Muscle layer of duodenum (tissue), 2 donors: ENCODE measurements around the gene PIEZO2.

ENCODE experiments used
- H3K27ac ChIP-seq: one replicate; pipeline ENCODE4 v1.7.0; 2013; ENCODE audit warnings: mild to moderate bottlenecking, low read length
- H3K27me3 ChIP-seq: one replicate; pipeline ENCODE4 v1.7.0; 2013; ENCODE audit warnings: low read depth, mild to moderate bottlenecking, control low read depth, low read length
- H3K36me3 ChIP-seq, 2 donors: one replicate each; pipeline ENCODE4 v1.7.0; 2013; ENCODE audit warnings: low read length in 2 of 2, control low read depth in 1 of 2, mild to moderate bottlenecking in 1 of 2; ENCODE audit not compliant: insufficient read depth in 2 of 2, control insufficient read depth in 1 of 2
- H3K4me1 ChIP-seq, 2 donors: one replicate each; pipeline ENCODE4 v1.7.0; 2013; ENCODE audit warnings: low read length in 2 of 2, mild to moderate bottlenecking in 2 of 2, control low read depth in 1 of 2, moderate library complexity in 1 of 2; ENCODE audit not compliant: insufficient read depth in 2 of 2, control insufficient read depth in 1 of 2
- H3K4me3 ChIP-seq, 2 donors: one replicate each; pipeline ENCODE4 v1.7.0; 2013; ENCODE audit warnings: low read length in 2 of 2, low read depth in 1 of 2, mild to moderate bottlenecking in 1 of 2
- H3K9me3 ChIP-seq, 2 donors: one replicate each; pipeline ENCODE4 v1.7.0; 2013; ENCODE audit warnings: low read length in 2 of 2, control low read depth in 1 of 2, mild to moderate bottlenecking in 1 of 2; ENCODE audit not compliant: control insufficient read depth in 1 of 2
- donor health status: healthy.

PIEZO2 gene

DNA sequence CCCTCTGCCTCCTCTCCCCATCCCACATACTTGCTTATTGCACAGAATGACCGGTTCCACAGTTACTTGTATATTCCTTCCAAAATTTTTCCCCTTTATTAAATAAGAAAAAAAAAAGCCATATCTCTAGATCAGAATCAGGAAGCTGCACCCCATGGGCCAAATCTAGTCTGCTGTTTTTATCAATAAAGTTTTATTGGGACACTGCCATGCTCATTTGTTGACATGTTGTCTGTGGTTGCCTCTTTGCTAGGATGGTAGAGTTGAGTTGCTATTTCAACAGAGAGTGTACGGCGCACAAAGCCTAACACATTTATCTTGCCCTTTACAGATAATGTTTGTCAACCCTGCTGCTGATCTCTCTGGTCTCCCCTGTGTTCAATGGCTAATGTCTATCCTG is 15.8 kb upstream of the PIEZO2 start:
- no peaks in the 10 kb centered on the region for H3K36me3 ChIP-seq
- H3K9me3 ChIP-seq, result no peaks in the 10 kb centered on the region
- no peak overlapping the region for H3K27ac ChIP-seq
- H3K4me3 ChIP-seq, result no peak overlapping the region
- peaks cover 3% of the 10 kb centered on the region for H3K27me3 ChIP-seq
- H3K4me1 ChIP-seq, result no peaks in the 10 kb centered on the region

DNA sequence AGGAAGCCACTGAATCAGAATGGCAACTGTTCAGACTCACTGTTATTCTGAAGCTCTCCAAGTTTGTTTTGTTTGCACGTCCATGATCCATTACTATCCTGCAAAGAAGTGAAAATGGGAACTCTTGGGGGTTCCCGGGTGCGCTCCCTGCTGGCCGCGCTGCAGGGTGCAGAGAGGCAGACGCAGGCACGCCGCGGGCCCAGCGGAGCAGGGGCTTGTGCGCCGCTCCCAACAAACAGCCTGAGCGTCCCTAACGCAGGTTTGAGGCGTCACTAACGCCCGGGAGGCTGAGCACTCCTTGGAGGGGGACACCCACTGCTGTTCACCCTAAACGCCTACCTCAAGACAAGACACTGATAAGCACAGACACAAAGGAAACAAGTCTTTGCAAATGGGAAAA is 14.3 kb upstream of the PIEZO2 start:
- Histone ChIP-seq H3K27me3 (peaks cover 3% of the 10 kb centered on the region), H3K4me3 (no peak overlapping the region), H3K4me1 (no peaks in the 10 kb centered on the region), H3K9me3 (no peaks in the 10 kb centered on the region), H3K27ac (no peak overlapping the region), H3K36me3 (no peaks in the 10 kb centered on the region)

DNA sequence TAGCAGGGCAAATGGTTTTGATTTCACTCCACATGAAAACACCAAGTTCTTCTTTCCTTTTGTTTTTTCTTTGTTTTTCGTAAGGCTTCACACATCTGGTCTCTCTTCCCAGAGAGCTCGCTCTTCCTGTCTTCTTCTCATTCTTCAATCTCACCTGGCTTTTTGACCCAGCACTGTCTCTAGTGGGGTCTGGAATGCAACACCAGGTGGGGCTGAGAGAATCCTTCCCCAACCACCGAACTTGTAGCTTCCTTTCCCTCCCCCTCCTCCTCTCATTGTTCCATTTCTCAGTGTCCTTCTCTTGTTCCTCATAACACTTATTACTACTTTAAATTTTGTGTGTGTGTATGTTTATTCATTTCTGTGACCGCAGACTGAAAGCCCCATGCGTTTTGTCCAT is 13.5 kb upstream of the PIEZO2 start:
- H3K27ac ChIP-seq, result no peak overlapping the region
- H3K4me1 ChIP-seq, result no peaks in the 10 kb centered on the region
- no peak overlapping the region for H3K4me3 ChIP-seq
- H3K27me3 ChIP-seq, result peaks cover 3% of the 10 kb centered on the region
- H3K9me3 ChIP-seq, result no peaks in the 10 kb centered on the region
- no peaks in the 10 kb centered on the region for H3K36me3 ChIP-seq

DNA sequence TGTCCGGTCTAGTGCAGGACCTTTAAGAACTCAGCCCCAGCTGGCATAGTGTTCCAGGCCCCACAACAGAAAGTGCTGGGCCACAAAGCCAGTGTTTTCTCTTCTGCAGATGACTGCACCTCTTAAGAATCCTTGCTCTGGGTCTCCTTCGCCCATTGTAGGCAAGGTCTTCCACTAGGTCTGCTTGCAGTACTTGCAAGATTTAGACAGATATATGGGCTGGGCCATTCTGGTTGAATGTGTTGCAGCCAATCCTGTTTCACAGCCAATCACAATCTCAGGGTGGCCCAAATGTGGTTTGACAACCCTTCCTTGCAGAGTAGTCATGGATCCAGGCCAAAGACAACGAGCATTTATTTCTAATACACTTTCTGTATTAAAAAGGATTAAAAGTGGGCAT is 13.1 kb upstream of the PIEZO2 start:
- Histone ChIP-seq H3K4me1 (no peaks in the 10 kb centered on the region), H3K4me3 (no peak overlapping the region), H3K27ac (no peak overlapping the region), H3K36me3 (no peaks in the 10 kb centered on the region), H3K27me3 (peaks cover 3% of the 10 kb centered on the region), H3K9me3 (no peaks in the 10 kb centered on the region)

DNA sequence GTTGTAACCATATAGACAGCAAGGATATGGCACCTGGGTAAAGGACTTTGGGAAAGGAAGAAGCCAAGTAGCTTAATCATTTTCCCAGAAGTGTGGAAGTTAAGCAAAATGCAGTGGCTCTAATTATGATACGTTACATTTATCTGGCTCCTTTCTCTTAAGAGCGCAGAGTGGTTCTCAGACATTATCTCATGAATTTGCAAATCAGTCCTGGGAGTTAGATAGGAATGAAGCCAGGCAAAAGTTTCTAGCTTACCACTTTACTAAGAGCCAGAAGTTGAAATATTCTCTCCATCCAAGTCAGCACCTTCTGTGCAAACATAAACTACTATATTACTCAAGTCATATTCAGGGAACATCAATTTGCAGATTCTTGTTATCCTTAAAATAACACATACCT is 10.9 kb upstream of the PIEZO2 start:
- Histone ChIP-seq H3K4me3 (no peak overlapping the region), H3K27ac (no peak overlapping the region), H3K9me3 (no peaks in the 10 kb centered on the region), H3K4me1 (no peaks in the 10 kb centered on the region), H3K27me3 (peaks cover under 1% of the 10 kb centered on the region), H3K36me3 (no peaks in the 10 kb centered on the region)

DNA sequence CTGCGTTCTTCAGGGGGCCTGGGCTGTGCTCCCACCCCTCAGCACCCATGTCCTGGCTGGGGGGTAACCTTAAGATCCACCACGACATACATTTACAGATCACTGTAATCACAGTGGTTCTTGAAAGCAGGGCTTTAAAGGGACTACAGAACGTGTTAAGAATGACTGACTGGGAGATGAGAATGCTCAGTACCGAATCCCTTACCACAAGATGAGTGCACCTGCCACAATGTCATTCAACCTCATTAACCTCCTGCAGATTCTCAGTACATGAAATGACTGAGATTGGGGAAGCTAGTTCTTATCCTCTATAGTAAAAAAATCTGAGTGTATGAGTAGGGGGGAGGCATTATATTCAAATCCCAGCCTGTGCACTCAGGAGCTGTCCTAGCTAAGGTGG is 10.5 kb upstream of the PIEZO2 start:
- Histone ChIP-seq H3K4me1 (no peaks in the 10 kb centered on the region), H3K36me3 (no peaks in the 10 kb centered on the region), H3K27ac (no peak overlapping the region), H3K4me3 (no peak overlapping the region), H3K9me3 (no peaks in the 10 kb centered on the region), H3K27me3 (no peaks in the 10 kb centered on the region)

DNA sequence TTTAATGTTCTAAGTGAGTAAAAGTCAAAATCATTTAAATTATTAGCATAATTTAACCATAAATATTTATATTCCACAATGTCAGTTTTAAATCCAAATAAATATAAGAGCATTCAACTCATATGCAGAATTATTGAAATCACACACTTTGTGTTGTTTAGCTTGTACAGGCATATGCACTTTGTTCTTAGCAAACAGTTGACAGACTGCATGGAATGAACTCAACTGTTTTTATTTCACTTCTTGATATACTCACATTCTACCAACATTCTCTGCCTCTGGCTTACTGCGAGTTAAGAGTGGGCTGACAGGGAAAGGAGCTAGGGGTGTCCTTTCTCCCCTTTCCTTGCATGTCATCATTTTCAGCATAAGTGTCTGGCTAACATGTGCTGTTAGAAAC is 7.6 kb upstream of the PIEZO2 start:
- Histone ChIP-seq H3K27me3 (no peaks in the 10 kb centered on the region), H3K4me1 (no peaks in the 10 kb centered on the region)

DNA sequence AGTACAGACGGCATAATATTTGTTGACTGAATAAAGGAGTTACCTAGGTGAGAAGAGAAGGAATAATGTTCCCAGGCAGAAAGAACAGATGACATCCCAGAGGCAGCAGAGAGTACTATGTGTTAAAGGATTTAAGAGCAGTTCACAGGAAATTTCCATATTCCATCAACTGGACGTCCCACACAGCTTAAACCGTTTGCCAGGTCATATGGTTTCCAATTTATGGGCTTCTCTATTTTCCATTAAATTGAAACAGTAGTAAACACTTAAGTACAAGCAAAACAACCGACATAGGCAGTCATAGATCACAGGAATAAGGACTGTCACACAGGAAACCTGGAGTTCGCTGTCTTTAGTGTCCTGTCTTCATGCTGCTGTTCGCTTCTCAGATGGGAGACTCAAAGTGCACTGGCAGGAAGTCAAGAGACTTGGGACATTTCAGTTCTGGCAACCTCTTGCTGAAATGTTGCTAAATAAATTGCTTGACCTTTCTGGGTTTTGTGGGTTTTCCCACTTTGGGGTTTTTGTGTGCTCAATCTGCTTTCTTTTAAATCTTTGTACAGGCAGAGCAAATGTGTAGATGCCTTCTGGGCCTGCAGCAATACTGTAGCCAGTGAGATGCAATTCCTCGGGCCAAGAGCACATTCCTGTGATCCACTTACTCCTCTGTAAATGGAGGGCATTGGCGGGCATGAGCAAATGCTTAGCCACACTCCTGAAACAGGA is 5.8 kb upstream of the PIEZO2 start:
- H3K4me1 ChIP-seq, result no peaks in the 10 kb centered on the region
- no peak overlapping the region for H3K27ac ChIP-seq

More for the DNA sequence above, 7.6 kb upstream of the PIEZO2 start:
- H3K36me3 ChIP-seq, result no peaks in the 10 kb centered on the region
- no peak overlapping the region for H3K4me3 ChIP-seq
- no peaks in the 10 kb centered on the region for H3K9me3 ChIP-seq
- no peak overlapping the region for H3K27ac ChIP-seq

DNA sequence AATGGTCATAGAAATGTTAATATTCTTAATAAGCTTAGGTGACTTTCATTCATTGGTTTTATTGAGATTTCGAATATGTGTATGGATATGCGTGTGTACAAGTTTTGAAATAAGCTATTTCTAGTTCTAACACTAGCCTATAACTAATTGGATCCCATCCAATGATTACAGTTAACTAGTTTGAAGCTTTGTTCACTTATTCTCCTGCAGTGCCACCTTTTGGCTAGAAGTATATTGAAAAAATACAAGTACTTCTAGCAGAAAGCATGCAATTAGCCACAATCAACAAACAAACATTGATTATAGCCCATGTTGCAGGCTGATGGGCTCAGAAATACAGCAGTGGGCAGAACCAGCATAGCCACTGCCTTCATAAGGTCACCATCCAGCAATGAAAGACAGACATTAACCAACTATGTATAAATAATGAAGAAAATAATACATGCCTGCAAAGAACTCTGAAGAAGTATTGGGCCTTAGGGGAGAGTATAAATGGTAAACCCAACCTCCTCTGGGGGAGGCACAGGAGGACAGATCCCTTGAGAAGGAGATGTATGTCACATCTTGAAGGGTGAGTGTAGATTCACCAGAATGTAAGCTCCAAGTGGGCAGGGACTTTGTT is 5.1 kb upstream of the PIEZO2 start:
- Histone ChIP-seq H3K4me3 (no peak overlapping the region), H3K36me3 (no peaks in the 10 kb centered on the region), H3K9me3 (no peaks in the 10 kb centered on the region), H3K4me1 (peaks cover 0 to 2% of the 10 kb centered on the region in 2 donors), H3K27me3 (peaks cover 8% of the 10 kb centered on the region), H3K27ac (no peak overlapping the region)

More for the DNA sequence above, 5.8 kb upstream of the PIEZO2 start:
- H3K27me3 ChIP-seq, result peaks cover 2% of the 10 kb centered on the region
- H3K36me3 ChIP-seq, result no peaks in the 10 kb centered on the region
- no peaks in the 10 kb centered on the region for H3K9me3 ChIP-seq
- no peak overlapping the region for H3K4me3 ChIP-seq

DNA sequence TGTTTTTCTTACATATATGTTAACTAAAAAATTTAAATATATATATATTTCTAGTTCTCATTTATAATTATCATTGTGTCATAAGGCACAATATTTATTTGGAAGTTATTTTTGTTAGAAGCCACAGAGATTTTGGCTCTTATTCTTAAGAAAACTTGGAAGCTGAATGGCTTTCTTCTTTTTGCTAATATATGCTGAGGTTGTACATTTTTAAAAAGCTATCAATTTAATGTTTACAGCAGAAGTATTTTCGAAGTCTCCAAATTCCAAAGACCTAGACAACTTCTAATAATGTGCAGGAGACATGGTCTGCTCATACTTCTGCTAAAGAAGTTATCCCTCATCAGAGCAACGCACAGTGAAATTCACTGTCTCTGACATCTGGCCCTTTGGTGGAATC is 3.7 kb upstream of the PIEZO2 start:
- no peak overlapping the region for H3K4me3 ChIP-seq
- peaks cover 8% of the 10 kb centered on the region for H3K27me3 ChIP-seq

DNA sequence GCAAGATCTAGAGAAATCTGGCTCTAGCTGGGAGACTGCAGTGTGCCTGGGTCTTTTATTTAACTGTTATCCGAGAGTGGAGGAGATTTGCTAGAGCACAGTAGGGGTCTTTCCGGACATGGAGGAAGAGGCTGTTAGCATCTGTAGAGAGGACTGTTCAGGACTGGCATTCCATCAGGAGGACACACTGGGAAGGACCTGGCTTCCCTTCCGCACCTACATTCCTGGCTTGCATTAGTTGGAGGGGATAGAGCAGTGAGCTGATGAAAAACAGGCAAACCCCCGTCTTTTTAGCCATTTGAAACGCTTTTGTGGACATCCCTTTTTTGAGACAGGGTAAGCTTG is 874 bp upstream of the PIEZO2 start:
- peaks cover 11% of the 10 kb centered on the region for H3K27me3 ChIP-seq

More for the DNA sequence above, 3.7 kb upstream of the PIEZO2 start:
- H3K4me1 ChIP-seq, result peaks cover 0 to 15% of the 10 kb centered on the region in 2 donors
- H3K9me3 ChIP-seq, result no peaks in the 10 kb centered on the region
- no peak overlapping the region for H3K27ac ChIP-seq
- H3K36me3 ChIP-seq, result no peaks in the 10 kb centered on the region

More for the DNA sequence above, 874 bp upstream of the PIEZO2 start:
- peaks cover 0 to 15% of the 10 kb centered on the region in 2 donors for H3K4me1 ChIP-seq
- H3K36me3 ChIP-seq, result no peaks in the 10 kb centered on the region
- H3K9me3 ChIP-seq, result no peaks in the 10 kb centered on the region
- no peak overlapping the region for H3K27ac ChIP-seq
- peak overlapping the region in 1 of 2 donors; percentile 71 for H3K4me3 ChIP-seq
